ENCODE measurements around the gene RNF215.
A peak's percentile ranks its signal among the peaks of the same experiment; 100 is the strongest.

Gene RNF215

DNA sequence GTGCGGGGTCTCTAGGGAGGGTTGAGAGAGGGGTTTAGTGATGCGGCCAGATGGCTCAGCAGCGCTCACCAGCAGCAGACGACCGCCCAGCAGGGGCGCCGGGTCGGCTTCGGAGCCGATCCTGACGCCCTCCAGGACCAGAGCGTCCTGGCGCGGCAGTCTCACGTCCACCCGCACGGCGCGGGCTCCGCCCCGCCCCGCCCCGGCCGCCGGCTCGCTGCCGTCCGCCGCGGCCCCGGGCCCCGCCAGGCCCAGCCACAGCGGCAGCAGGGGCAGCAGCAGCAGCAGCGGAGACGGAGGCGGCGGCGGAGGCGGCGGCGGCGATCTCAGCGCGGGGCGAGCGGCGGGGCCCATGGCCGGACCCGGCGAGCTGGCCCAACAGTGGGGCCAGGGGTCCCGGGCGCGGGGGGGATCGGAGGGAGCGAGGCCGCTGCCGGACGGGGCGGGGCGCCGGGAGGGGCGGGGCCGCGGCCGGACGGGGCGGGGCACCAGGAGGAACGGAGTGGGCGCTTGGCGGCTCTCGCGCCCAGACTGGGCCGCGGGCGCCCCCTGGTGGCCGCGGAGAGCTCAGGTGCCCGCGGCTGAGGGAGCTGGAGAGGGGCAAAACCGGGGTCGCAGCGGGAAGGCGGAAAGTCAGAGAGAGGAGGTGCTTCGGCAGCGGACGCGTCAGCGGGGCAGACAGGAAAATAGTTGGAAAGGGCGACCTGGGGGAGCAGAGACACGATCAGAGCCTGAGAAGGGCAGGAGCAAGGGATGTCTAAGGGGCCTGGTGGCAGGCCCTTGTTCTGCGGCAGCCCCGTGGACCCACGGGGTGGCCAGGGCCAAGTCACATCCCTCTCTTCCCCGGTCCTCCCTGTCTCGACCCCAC lies at the start of gene RNF215:
Gene RNF215, minus strand, starts transcription at position 452 of the 868 bp plus-strand sequence. Its CDS starts 98 bp downstream, at position 354.
- peak within 1 kb of the TSS; percentile 67 for H3K4me3 ChIP-seq (ENCODE audit: low read depth, low read length)
- in situ Hi-C loops (cut with HindIII; ENCODE audit: low pct_ligation_motif_present, low sequenced_read_pairs): no loop called here
- peaks cover 4% of the 10 kb centered on the region for H3K36me3 ChIP-seq (replicated peaks)
- peak within 1 kb of the TSS; percentile 76 for H3K27ac ChIP-seq
- no peaks in the 10 kb centered on the region for H3K27me3 ChIP-seq (replicated peaks)
- DNase-seq: peak; percentile 34
- TF ChIP-seq, protein P1, sequence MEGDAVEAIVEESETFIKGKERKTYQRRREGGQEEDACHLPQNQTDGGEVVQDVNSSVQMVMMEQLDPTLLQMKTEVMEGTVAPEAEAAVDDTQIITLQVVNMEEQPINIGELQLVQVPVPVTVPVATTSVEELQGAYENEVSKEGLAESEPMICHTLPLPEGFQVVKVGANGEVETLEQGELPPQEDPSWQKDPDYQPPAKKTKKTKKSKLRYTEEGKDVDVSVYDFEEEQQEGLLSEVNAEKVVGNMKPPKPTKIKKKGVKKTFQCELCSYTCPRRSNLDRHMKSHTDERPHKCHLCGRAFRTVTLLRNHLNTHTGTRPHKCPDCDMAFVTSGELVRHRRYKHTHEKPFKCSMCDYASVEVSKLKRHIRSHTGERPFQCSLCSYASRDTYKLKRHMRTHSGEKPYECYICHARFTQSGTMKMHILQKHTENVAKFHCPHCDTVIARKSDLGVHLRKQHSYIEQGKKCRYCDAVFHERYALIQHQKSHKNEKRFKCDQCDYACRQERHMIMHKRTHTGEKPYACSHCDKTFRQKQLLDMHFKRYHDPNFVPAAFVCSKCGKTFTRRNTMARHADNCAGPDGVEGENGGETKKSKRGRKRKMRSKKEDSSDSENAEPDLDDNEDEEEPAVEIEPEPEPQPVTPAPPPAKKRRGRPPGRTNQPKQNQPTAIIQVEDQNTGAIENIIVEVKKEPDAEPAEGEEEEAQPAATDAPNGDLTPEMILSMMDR (IDR thresholded peaks at IDR 0.05; ENCODE audit: low read depth, low read length, missing control alignments): peak; percentile 72

GRCh38 chr22:30436196-30436595 lies 49.0 kb upstream of the RNF215 start:
- H3K36me3 ChIP-seq (replicated peaks): no peaks in the 10 kb centered on the region
- H3K27ac ChIP-seq: no peak overlapping the region
- in situ Hi-C loops (cut with HindIII; ENCODE audit: low pct_ligation_motif_present, low sequenced_read_pairs): no loop called here
- no peak overlapping the region for H3K4me3 ChIP-seq (ENCODE audit: low read depth, low read length)
- no peak for DNase-seq
- H3K27me3 ChIP-seq (replicated peaks): no peaks in the 10 kb centered on the region
- TF ChIP-seq, protein P1 (IDR thresholded peaks at IDR 0.05; ENCODE audit: low read depth, low read length, missing control alignments): no peak

DNA sequence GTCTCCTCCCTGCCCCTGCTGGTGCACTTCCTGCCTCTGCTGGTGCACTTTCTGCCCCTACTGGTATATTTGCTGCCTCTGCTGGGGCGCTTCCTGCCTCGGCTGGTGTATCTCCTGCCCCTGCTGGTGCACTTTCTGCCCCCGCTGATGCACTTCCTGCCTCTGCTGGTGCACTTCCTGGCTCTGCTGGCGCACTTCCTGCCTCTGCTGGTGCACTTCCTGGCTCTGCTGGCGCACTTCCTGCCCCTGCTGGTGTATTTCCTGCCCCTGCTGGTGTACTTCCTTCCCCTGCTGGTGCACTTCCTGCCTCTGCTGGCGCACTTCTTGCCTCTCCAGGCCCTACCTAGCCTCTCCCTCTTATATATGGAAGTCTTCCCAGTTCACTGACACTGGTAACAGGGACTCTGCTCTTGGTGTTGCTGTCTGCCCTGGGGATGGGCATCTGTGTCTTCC lies 48.5 kb upstream of the RNF215 start:
- H3K36me3 ChIP-seq (replicated peaks): no peaks in the 10 kb centered on the region
- DNase-seq: no peak
- H3K4me3 ChIP-seq (ENCODE audit: low read depth, low read length): no peak overlapping the region
- in situ Hi-C loops (cut with HindIII; ENCODE audit: low pct_ligation_motif_present, low sequenced_read_pairs): no loop called here
- H3K27me3 ChIP-seq (replicated peaks): no peaks in the 10 kb centered on the region
- TF ChIP-seq, protein P1 (IDR thresholded peaks at IDR 0.05; ENCODE audit: low read depth, low read length, missing control alignments): no peak
- H3K27ac ChIP-seq: no peak overlapping the region

- H3K36me3 ChIP-seq (replicated peaks): no peaks in the 10 kb centered on the region
- in situ Hi-C loops (cut with HindIII; ENCODE audit: low pct_ligation_motif_present, low sequenced_read_pairs): no loop called here
- no peak overlapping the region for H3K27ac ChIP-seq
- no peaks in the 10 kb centered on the region for H3K27me3 ChIP-seq (replicated peaks)
- H3K4me3 ChIP-seq (ENCODE audit: low read depth, low read length): no peak overlapping the region
- DNase-seq: no peak
- TF ChIP-seq, protein P1 (IDR thresholded peaks at IDR 0.05; ENCODE audit: low read depth, low read length, missing control alignments): no peak
Measured at GRCh38 chr22:30434843-30435242, 47.6 kb upstream of the RNF215 start.

DNA sequence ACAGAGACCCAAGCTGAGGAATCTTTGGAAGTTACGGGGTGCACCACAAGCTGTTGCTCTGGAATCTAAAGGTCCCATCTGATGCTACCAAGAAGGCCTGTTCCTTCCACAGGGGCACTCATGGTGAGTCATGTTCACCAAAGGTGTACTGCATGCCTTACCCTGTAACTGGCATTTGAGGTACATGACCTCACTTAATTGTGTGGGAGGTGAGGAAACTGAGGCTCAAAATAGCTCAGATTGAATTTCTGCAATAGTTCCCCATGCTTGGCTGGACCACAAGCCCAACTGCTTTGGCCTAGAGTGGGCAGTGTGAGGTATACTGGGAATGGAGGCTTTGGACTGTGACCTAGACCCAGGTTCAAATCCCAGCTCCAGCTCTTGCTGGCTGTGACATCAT lies 46.6 kb upstream of the RNF215 start:
- H3K36me3 ChIP-seq (replicated peaks): peaks cover under 1% of the 10 kb centered on the region
- TF ChIP-seq, protein P1 (IDR thresholded peaks at IDR 0.05; ENCODE audit: low read depth, low read length, missing control alignments): no peak
- no peak for DNase-seq
- no peaks in the 10 kb centered on the region for H3K27me3 ChIP-seq (replicated peaks)
- in situ Hi-C loops (cut with HindIII; ENCODE audit: low pct_ligation_motif_present, low sequenced_read_pairs): no loop called here
- H3K27ac ChIP-seq: no peak overlapping the region
- H3K4me3 ChIP-seq (ENCODE audit: low read depth, low read length): no peak overlapping the region

All from brain microvascular endothelial cell (primary cell).